ENCODE results near the gene ITGA5. TPM values are rescaled to one million over a fixed set of nuclear protein-coding genes. Genes with fewer than 3 reads are reported as not detected.

The ITGA5 gene
- total RNA-seq, 1 experiment from 2014 or later: 49.7 TPM

DNA sequence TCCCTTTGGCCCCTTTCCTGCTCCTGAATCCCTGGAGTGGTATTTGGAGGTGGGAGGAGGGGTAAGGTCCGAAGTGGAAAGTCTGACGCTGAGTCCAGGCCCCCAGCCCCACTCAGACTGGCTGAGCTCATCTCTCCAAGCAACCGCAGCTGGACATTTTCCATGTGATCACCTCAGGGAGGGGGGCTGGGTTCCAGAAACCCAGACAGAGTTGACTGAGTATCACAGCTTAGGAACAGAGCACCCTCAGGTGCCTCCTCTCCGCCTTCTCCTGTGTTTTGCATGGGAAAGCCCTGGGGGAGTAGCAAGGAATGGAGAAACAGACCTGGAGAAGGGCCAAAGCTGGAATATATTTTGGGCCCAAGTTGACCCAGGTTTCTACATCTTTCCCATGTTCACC is 8.0 kb upstream of the ITGA5 start:
- Histone ChIP-seq H3K27ac (ENCODE audit: low read depth, low read length) (no peak overlapping the region), H3K27me3 (ENCODE audit: insufficient read depth, low read length) (no peaks in the 10 kb centered on the region), H3K9me2 (ENCODE audit: insufficient read depth) (no peaks in the 10 kb centered on the region), H3K4me2 (ENCODE audit: low read length) (no peak overlapping the region), H3K79me2 (ENCODE audit: insufficient read depth, low read length) (no peaks in the 10 kb centered on the region), H3K4me3 (replicated peaks in 1 of 2; ENCODE audit: low read depth in 1 of 2, low read length in 2 of 2) (no peak overlapping the region), H3K36me3 (ENCODE audit: control insufficient read depth in 1 of 2, insufficient read depth in 2 of 2, low read length in 2 of 2) (no peaks in the 10 kb centered on the region), H4K20me1 (ENCODE audit: insufficient read depth) (no peaks in the 10 kb centered on the region), H3K9ac (ENCODE audit: low read length) (no peak overlapping the region), H3K9me3 (ENCODE audit: control insufficient read depth in 1 of 2, insufficient read depth in 1 of 2, low read depth in 1 of 2, low read length in 2 of 2) (no peaks in the 10 kb centered on the region), H2AFZ (ENCODE audit: low read depth, low read length, poor library complexity, severe bottlenecking) (no peak overlapping the region), H3K4me1 (ENCODE audit: control insufficient read depth in 1 of 2, insufficient read depth in 2 of 2, low read length in 2 of 2) (peaks cover 4 to 29% of the 10 kb centered on the region in 2 experiments)
- POLR2A ChIA-PET: no interaction called here
- intact Hi-C loops (cut with micrococcal nuclease): no loop called here
- DNase-seq (ENCODE audit: low read depth, low spot score) (no peak), ATAC-seq (no peak)
- CTCF ChIA-PET: interaction anchor here (2.3 kb wide), 1 partner anchor 28 kb away, joined by 10 read pairs; no protein-coding TSS in a partner anchor
- BruUV-seq (replicated peaks): no TSS peak
- TF ChIP-seq, protein P1, sequence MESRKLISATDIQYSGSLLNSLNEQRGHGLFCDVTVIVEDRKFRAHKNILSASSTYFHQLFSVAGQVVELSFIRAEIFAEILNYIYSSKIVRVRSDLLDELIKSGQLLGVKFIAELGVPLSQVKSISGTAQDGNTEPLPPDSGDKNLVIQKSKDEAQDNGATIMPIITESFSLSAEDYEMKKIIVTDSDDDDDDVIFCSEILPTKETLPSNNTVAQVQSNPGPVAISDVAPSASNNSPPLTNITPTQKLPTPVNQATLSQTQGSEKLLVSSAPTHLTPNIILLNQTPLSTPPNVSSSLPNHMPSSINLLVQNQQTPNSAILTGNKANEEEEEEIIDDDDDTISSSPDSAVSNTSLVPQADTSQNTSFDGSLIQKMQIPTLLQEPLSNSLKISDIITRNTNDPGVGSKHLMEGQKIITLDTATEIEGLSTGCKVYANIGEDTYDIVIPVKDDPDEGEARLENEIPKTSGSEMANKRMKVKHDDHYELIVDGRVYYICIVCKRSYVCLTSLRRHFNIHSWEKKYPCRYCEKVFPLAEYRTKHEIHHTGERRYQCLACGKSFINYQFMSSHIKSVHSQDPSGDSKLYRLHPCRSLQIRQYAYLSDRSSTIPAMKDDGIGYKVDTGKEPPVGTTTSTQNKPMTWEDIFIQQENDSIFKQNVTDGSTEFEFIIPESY (IDR thresholded peaks at IDR 0.05; ENCODE audit: extremely low read depth, insufficient replicate concordance, low read length): no peak
- TF ChIP-seq, protein P2, sequence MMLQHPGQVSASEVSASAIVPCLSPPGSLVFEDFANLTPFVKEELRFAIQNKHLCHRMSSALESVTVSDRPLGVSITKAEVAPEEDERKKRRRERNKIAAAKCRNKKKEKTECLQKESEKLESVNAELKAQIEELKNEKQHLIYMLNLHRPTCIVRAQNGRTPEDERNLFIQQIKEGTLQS (IDR thresholded peaks at IDR 0.05): no peak
- TF ChIP-seq CBX3 (IDR thresholded peaks at IDR 0.05; ENCODE audit: low read depth) (no peak), JUND (IDR thresholded peaks at IDR 0.05) (no peak), EZH2 (IDR thresholded peaks at IDR 0.05) (no peak), ZFX (IDR thresholded peaks at IDR 0.05) (no peak), EZH2phosphoT487 (IDR thresholded peaks at IDR 0.05; ENCODE audit: borderline replicate concordance) (no peak), SRF (IDR thresholded peaks at IDR 0.05; ENCODE audit: low read depth) (no peak), SIN3A (IDR thresholded peaks at IDR 0.05; ENCODE audit: low read depth) (no peak), ZNF274 (IDR thresholded peaks at IDR 0.05; ENCODE audit: low read depth, low read length) (no peak), EGR1 (IDR thresholded peaks at IDR 0.05; ENCODE audit: low read depth) (no peak), RAD21 (IDR thresholded peaks at IDR 0.05; ENCODE audit: low read depth) (no peak)
- TF ChIP-seq, protein P3, sequence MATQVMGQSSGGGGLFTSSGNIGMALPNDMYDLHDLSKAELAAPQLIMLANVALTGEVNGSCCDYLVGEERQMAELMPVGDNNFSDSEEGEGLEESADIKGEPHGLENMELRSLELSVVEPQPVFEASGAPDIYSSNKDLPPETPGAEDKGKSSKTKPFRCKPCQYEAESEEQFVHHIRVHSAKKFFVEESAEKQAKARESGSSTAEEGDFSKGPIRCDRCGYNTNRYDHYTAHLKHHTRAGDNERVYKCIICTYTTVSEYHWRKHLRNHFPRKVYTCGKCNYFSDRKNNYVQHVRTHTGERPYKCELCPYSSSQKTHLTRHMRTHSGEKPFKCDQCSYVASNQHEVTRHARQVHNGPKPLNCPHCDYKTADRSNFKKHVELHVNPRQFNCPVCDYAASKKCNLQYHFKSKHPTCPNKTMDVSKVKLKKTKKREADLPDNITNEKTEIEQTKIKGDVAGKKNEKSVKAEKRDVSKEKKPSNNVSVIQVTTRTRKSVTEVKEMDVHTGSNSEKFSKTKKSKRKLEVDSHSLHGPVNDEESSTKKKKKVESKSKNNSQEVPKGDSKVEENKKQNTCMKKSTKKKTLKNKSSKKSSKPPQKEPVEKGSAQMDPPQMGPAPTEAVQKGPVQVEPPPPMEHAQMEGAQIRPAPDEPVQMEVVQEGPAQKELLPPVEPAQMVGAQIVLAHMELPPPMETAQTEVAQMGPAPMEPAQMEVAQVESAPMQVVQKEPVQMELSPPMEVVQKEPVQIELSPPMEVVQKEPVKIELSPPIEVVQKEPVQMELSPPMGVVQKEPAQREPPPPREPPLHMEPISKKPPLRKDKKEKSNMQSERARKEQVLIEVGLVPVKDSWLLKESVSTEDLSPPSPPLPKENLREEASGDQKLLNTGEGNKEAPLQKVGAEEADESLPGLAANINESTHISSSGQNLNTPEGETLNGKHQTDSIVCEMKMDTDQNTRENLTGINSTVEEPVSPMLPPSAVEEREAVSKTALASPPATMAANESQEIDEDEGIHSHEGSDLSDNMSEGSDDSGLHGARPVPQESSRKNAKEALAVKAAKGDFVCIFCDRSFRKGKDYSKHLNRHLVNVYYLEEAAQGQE (IDR thresholded peaks at IDR 0.05; ENCODE audit: low read depth): no peak
- TF ChIP-seq, protein P4, sequence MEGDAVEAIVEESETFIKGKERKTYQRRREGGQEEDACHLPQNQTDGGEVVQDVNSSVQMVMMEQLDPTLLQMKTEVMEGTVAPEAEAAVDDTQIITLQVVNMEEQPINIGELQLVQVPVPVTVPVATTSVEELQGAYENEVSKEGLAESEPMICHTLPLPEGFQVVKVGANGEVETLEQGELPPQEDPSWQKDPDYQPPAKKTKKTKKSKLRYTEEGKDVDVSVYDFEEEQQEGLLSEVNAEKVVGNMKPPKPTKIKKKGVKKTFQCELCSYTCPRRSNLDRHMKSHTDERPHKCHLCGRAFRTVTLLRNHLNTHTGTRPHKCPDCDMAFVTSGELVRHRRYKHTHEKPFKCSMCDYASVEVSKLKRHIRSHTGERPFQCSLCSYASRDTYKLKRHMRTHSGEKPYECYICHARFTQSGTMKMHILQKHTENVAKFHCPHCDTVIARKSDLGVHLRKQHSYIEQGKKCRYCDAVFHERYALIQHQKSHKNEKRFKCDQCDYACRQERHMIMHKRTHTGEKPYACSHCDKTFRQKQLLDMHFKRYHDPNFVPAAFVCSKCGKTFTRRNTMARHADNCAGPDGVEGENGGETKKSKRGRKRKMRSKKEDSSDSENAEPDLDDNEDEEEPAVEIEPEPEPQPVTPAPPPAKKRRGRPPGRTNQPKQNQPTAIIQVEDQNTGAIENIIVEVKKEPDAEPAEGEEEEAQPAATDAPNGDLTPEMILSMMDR (IDR thresholded peaks at IDR 0.05 in 2 of 3, conservative IDR thresholded peaks at IDR 0.05 in 1 of 3; ENCODE audit: borderline replicate concordance in 1 of 3, insufficient read depth in 1 of 3, low read depth in 2 of 3, low read length in 2 of 3): no peak
- RAD21 ChIA-PET (ENCODE audit: low non-redundant PET in 1 of 2, low total read pairs in 2 of 2, uncharacterized antibody in 2 of 2, unreplicated experiment in 2 of 2): no interaction called here
